GM18909 (cell line): Measurements from ENCODE around the gene SYPL1.
A peak's percentile ranks its signal among the peaks of the same experiment; 100 is the strongest.
"Not testable (repeated sequence)": the region's sequence is repeated elsewhere in the genome, so short reads cannot be mapped to it uniquely, and the experiment has no call there.

Experiments used
- ATAC-seq: cut with Tn5 transposase; IDR thresholded peaks from one replicate; pipeline ENCODE4 v1.9.1; 2021; ENCODE audit warnings: mild to moderate bottlenecking; ENCODE audit not compliant: unreplicated experiment, poor library complexity

Gene SYPL1

GRCh38 chr7:106112118-106112971, at the start of gene SYPL1:
Gene SYPL1, minus strand, starts transcription at chr7:106112312. Its CDS starts 104 bp downstream, at chr7:106112208.
- peak; percentile 79 for ATAC-seq

- ATAC-seq = no peak
Measured at GRCh38 chr7:106155027-106155426, 42.9 kb upstream of the SYPL1 start.

- ATAC-seq = peak; percentile 70
Measured at GRCh38 chr7:106153891-106154449, 41.9 kb upstream of the SYPL1 start.

- ATAC-seq = no peak
Measured at GRCh38 chr7:106152313-106152665, 40.2 kb upstream of the SYPL1 start.

GRCh38 chr7:106151459-106152312, 39.6 kb upstream of the SYPL1 start:
- no peak for ATAC-seq

- ATAC-seq = no peak
Measured at GRCh38 chr7:106143711-106144337, 31.7 kb upstream of the SYPL1 start.

GRCh38 chr7:106142136-106142535, 30.0 kb upstream of the SYPL1 start:
- ATAC-seq = no peak

GRCh38 chr7:106140406-106141173, 28.5 kb upstream of the SYPL1 start:
- no peak for ATAC-seq

GRCh38 chr7:106139265-106140251, 27.4 kb upstream of the SYPL1 start:
- ATAC-seq = no peak

- no peak for ATAC-seq
Measured at GRCh38 chr7:106138776-106139175, 26.7 kb upstream of the SYPL1 start.

- not testable (repeated sequence) for ATAC-seq
Measured at GRCh38 chr7:106138181-106138580, 26.1 kb upstream of the SYPL1 start.

GRCh38 chr7:106134241-106134640, 22.1 kb upstream of the SYPL1 start:
- ATAC-seq = no peak

- no peak for ATAC-seq
Measured at GRCh38 chr7:106129291-106129690, 17.2 kb upstream of the SYPL1 start.

GRCh38 chr7:106128836-106129235, 16.7 kb upstream of the SYPL1 start:
- ATAC-seq = no peak

GRCh38 chr7:106127984-106128780, 16.1 kb upstream of the SYPL1 start:
- no peak for ATAC-seq

- ATAC-seq = no peak
Measured at GRCh38 chr7:106126170-106126938, 14.2 kb upstream of the SYPL1 start.

- ATAC-seq = no peak
Measured at GRCh38 chr7:106125417-106125816, 13.3 kb upstream of the SYPL1 start.
